DND-41 (cell line): ENCODE data around the gene DYSF.
"Not testable (repeated sequence)": the region's sequence is repeated elsewhere in the genome, so short reads cannot be mapped to it uniquely, and the experiment has no call there.

Experiments
- ATAC-seq: fragments of 200-7000 bp; cut with Tn5 transposase; 3 replicates; pipeline ENCODE4 v1.9.1; 2021; ENCODE audit warnings: low read depth; ENCODE audit not compliant: insufficient read depth
- DNase-seq: peaks from one replicate; pipeline ENCODE4 v3.0.0-alpha.2; 2020
- H2AFZ ChIP-seq: 2 replicates; pipeline ENCODE4 v1.6.0; 2012; ENCODE audit warnings: low read depth, low read length
- H3K27ac ChIP-seq: 2 replicates; pipeline ENCODE4 v1.5.1; 2012; ENCODE audit warnings: low read length, inconsistent platforms
- H3K27me3 ChIP-seq: fragments of 200-600 bp; sonication (generic); 2 replicates; pipeline ENCODE4 v1.6.0; 2012; ENCODE audit warnings: low read length, mild to moderate bottlenecking, inconsistent platforms; ENCODE audit not compliant: insufficient read depth, poor library complexity
- H3K36me3 ChIP-seq: 2 replicates; pipeline ENCODE4 v1.5.1; 2012; ENCODE audit warnings: low read length, inconsistent platforms; ENCODE audit not compliant: insufficient read depth
- H3K4me1 ChIP-seq: 2 replicates; pipeline ENCODE4 v1.5.1; 2012; ENCODE audit warnings: mild to moderate bottlenecking, low read length; ENCODE audit not compliant: insufficient read depth
- H3K4me2 ChIP-seq: 2 replicates; pipeline ENCODE4 v1.6.0; 2012; ENCODE audit warnings: mild to moderate bottlenecking, moderate library complexity, low read length, inconsistent platforms; ENCODE audit not compliant: insufficient read depth
- H3K4me3 ChIP-seq, 2 experiments: fragments of 200-600 bp in 1 of 2; shearing (Covaris generic) in 1 of 2; 2 replicates each; pipeline ENCODE4 v1.5.1; 2012 to 2016; ENCODE audit warnings: inconsistent platforms in 2 of 2, low read length in 2 of 2, mild to moderate bottlenecking in 2 of 2, low read depth in 1 of 2, moderate library complexity in 1 of 2
- H3K79me2 ChIP-seq: 2 replicates; pipeline ENCODE4 v1.6.0; 2012; ENCODE audit warnings: low read length, inconsistent platforms; ENCODE audit not compliant: insufficient read depth
- H3K9ac ChIP-seq: 2 replicates; pipeline ENCODE4 v1.6.0; 2012; ENCODE audit warnings: low read depth, mild to moderate bottlenecking, inconsistent platforms, low read length, moderate library complexity
- H3K9me3 ChIP-seq: 2 replicates; pipeline ENCODE4 v1.5.1; 2012; ENCODE audit warnings: low read length, moderate library complexity, mild to moderate bottlenecking, inconsistent platforms; ENCODE audit not compliant: insufficient read depth, severe bottlenecking
- H4K20me1 ChIP-seq: 2 replicates; pipeline ENCODE4 v1.6.0; 2012; ENCODE audit warnings: low read length; ENCODE audit not compliant: insufficient read depth
- EZH2 ChIP-seq: IDR thresholded peaks from 3 replicates; pipeline ENCODE4 v1.6.1; 2012; ENCODE audit warnings: borderline replicate concordance, low read depth, mild to moderate bottlenecking, moderate library complexity, low read length, inconsistent platforms; ENCODE audit not compliant: severe bottlenecking
- TF ChIP-seq, protein P1 (sequence below): IDR thresholded peaks from 2 replicates; pipeline ENCODE4 v1.5.1; 2012; ENCODE audit warnings: borderline replicate concordance, low read length, moderate library complexity, mild to moderate bottlenecking; ENCODE audit not compliant: poor library complexity, severe bottlenecking; ENCODE audit errors: extremely low read depth

The DYSF gene

DNA sequence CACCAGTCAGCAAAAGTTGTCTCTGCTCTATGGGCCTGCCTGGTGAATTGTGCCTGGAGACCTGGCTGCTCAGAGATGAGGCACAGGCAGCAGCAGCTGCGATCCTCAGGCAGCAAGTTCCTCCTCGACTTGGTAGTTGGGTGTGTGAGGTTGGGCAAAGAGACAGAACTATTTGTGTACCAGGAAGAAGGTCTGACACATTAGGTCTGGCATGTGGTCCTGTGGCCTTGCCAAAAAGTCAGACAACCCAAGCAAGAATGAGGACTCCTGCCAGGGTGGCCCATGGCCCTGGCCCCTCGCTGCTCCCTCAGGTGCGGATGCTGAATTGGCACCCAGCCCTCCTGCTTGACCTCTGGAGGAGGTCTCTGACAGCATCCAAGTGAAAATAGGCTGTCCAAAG is 192.7 kb downstream of the DYSF start:
- no peak for TF ChIP-seq EZH2
- TF ChIP-seq, protein P1, sequence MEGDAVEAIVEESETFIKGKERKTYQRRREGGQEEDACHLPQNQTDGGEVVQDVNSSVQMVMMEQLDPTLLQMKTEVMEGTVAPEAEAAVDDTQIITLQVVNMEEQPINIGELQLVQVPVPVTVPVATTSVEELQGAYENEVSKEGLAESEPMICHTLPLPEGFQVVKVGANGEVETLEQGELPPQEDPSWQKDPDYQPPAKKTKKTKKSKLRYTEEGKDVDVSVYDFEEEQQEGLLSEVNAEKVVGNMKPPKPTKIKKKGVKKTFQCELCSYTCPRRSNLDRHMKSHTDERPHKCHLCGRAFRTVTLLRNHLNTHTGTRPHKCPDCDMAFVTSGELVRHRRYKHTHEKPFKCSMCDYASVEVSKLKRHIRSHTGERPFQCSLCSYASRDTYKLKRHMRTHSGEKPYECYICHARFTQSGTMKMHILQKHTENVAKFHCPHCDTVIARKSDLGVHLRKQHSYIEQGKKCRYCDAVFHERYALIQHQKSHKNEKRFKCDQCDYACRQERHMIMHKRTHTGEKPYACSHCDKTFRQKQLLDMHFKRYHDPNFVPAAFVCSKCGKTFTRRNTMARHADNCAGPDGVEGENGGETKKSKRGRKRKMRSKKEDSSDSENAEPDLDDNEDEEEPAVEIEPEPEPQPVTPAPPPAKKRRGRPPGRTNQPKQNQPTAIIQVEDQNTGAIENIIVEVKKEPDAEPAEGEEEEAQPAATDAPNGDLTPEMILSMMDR: no peak
- H3K9ac ChIP-seq: no peak overlapping the region
- H3K9me3 ChIP-seq: no peaks in the 10 kb centered on the region
- H2AFZ ChIP-seq: no peak overlapping the region
- no peaks in the 10 kb centered on the region for H3K27me3 ChIP-seq
- H3K79me2 ChIP-seq: no peaks in the 10 kb centered on the region
- no peak overlapping the region for H3K27ac ChIP-seq
- H3K4me3 ChIP-seq: no peak overlapping the region
- no peaks in the 10 kb centered on the region for H3K4me1 ChIP-seq
- H3K4me2 ChIP-seq: no peak overlapping the region
- H4K20me1 ChIP-seq: no peaks in the 10 kb centered on the region
- DNase-seq: no peak
- H3K36me3 ChIP-seq: no peaks in the 10 kb centered on the region
- ATAC-seq: no peak

DNA sequence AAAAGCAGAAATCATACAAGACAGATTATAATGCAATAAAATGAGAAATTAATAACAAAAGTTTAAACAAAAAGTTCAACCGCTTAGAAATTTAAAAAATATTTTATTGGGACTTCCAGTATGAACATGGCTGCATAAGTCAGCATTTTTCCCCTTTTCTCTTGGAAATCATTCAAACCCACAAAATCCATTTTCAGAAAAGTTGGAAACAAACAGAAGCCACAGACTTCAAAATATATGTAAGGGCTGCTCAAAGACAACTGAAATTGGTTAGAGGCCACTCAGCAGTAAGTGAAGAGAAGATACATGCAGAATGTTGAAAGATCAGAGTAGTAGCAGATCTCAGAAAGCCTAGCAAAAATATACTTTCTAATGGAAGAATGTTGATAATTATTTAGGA is 194.0 kb downstream of the DYSF start:
- Histone ChIP-seq H4K20me1 (no peaks in the 10 kb centered on the region), H2AFZ (no peak overlapping the region), H3K9ac (no peak overlapping the region), H3K27me3 (peaks cover 3% of the 10 kb centered on the region), H3K79me2 (no peaks in the 10 kb centered on the region), H3K4me3 (no peak overlapping the region), H3K27ac (no peak overlapping the region), H3K4me1 (no peaks in the 10 kb centered on the region), H3K36me3 (no peaks in the 10 kb centered on the region), H3K4me2 (no peak overlapping the region), H3K9me3 (no peaks in the 10 kb centered on the region)
- ATAC-seq (no peak), DNase-seq (no peak)
- TF ChIP-seq EZH2: no peak
- TF ChIP-seq, protein P1: no peak

DNA sequence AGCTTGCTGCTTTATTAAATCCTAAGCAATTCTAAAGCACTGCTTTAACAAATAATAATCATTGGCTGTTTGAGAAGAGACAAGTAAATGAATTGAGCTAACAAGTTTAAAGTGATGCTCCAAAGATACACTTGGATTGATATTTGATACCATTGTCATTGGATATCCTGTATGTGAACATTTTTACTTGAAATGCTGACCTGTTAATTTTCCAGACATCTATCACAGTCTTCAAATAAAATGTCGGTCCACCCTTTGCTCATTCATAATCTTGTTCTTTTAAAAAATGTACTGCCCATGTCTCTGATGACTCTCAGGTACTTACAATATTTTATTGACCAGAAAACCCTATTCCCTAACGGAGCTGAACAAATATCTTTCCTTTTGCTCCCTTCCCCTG is 202.1 kb downstream of the DYSF start:
- ATAC-seq: no peak
- Histone ChIP-seq H3K4me3 (no peak overlapping the region), H3K9ac (no peak overlapping the region), H2AFZ (no peak overlapping the region), H3K79me2 (no peaks in the 10 kb centered on the region), H3K27me3 (peaks cover 3% of the 10 kb centered on the region), H3K9me3 (peaks cover 8% of the 10 kb centered on the region), H3K36me3 (no peaks in the 10 kb centered on the region), H3K27ac (no peak overlapping the region), H4K20me1 (no peaks in the 10 kb centered on the region), H3K4me1 (no peaks in the 10 kb centered on the region), H3K4me2 (no peak overlapping the region)
- DNase-seq: no peak
- TF ChIP-seq, protein P1: no peak
- no peak for TF ChIP-seq EZH2

DNA sequence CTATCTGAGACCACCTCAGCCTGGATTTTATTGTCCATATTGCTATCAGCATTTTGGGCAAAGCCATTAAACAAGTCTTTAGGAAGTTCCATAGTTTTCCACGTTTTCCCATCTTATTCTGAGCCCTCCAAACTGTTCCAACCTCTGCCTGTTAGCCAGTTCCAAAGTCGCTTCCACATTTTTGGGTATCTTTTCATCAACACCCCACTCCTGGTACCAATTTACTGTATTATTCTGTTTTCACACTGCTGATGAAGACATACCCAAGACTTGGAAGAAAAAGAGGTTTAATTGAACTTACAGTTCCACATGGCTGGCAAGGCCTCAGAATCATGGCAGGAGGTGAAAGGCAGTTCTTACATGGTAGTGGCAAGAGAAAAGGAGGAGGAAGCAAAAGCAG is 204.9 kb downstream of the DYSF start:
- H4K20me1 ChIP-seq, H3K4me2 ChIP-seq, H3K79me2 ChIP-seq, H2AFZ ChIP-seq, DNase-seq, ATAC-seq, H3K36me3 ChIP-seq, H3K9me3 ChIP-seq, H3K4me3 ChIP-seq, H3K4me1 ChIP-seq, H3K27me3 ChIP-seq, H3K9ac ChIP-seq, H3K27ac ChIP-seq: not testable (repeated sequence)
